Superior temporal gyrus (tissue), 1 donor: ENCODE data around the gene MMP10.
"Not testable (repeated sequence)": the region's sequence is repeated elsewhere in the genome, so short reads cannot be mapped to it uniquely, and the experiment has no call there.

ENCODE experiments used
- DNase-seq: peaks from one replicate; pipeline ENCODE4 v3.0.0-alpha.2; 2016; ENCODE audit errors: extremely low spot score

MMP10 gene

GRCh38 chr11:102783016-102783415 is 2.6 kb upstream of the MMP10 start:
- DNase-seq = no peak

GRCh38 chr11:102781676-102782075 is 1.2 kb upstream of the MMP10 start:
- DNase-seq = no peak

- DNase-seq = no peak
Measured at GRCh38 chr11:102776454-102776853, 4.0 kb downstream of the MMP10 start.

DNA sequence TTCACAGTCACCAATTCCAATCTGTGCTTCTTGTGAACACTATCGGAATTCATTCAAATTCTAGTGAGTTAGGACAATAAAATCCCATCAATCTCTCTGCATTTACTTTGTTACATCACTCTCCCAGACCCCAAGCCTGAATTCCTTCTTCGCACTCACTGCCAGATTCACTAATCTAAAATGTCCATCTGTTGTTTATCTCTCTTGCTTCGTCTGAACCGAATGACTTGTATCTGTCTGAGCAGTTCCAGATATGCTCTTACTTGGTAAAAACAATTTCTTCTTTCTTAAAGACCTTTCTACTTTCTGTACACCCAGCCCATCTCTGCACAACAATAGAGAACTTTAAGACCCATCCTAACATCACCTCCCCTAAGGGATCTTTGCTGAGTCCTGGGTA is 7.0 kb downstream of the MMP10 start:
- no peak for DNase-seq

DNA sequence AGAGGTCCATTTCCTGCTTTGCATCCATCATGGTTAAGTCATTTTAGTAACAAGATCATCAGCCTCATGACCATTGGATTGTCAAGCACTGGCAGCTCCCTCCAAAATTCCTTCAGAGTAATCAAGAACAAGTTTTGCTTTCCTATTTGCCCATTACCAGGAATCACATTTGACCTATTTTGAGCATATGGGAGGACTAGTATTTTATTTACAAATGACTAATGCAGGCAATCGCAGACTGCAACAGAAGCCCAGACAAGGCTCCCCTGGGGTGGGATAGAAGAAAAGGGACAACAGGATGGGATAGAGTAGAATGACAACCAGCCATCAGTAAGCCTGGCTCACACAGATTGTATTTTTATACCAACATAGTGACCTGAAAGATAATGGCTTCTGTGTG is 9.1 kb downstream of the MMP10 start:
- DNase-seq = no peak

GRCh38 chr11:102770191-102770590 is 10.2 kb downstream of the MMP10 start:
- no peak for DNase-seq

DNA sequence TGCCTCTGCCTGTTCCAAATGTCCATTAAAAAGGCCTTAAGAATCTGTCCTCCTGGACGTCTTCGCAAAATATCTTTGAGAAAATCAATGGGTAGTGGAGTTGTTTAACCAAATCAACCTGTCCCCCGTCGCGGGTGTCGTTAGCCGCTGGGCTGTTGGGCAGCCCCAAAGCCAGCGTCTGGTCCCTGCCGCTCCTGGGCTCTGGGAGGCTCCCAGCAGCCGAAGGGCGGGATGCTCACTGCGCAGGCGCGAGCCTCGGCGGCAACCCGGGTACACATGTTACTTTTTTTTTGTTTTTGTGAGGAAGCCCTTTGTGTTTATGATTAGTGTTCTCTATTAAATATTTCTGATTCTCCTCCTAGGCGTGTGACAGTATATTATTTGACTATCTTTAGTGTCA is 12.6 kb downstream of the MMP10 start:
- no peak for DNase-seq

GRCh38 chr11:102763440-102763839 is 17.0 kb downstream of the MMP10 start:
- DNase-seq = no peak

DNA sequence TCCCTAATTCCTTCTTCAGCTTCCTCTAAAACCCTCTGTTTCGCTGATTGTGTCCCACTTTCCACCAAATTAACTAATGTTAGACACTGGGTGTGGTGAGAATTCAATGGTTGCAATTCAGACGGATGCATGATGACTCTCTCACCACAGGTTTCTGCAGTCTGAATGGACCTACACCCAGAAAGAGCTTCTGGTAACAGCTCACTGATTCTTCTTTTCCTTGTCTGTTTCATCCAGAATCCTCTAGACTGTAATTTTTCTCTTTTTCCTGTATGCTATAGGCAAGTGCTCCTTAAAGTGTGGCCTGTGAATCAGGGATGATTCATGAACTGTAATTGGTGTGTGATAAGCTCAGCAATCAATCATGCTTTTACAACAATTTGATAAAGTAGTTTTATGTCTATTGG is 18.1 kb downstream of the MMP10 start:
- no peak for DNase-seq

GRCh38 chr11:102761646-102762238 is 18.7 kb downstream of the MMP10 start:
- no peak for DNase-seq

DNA sequence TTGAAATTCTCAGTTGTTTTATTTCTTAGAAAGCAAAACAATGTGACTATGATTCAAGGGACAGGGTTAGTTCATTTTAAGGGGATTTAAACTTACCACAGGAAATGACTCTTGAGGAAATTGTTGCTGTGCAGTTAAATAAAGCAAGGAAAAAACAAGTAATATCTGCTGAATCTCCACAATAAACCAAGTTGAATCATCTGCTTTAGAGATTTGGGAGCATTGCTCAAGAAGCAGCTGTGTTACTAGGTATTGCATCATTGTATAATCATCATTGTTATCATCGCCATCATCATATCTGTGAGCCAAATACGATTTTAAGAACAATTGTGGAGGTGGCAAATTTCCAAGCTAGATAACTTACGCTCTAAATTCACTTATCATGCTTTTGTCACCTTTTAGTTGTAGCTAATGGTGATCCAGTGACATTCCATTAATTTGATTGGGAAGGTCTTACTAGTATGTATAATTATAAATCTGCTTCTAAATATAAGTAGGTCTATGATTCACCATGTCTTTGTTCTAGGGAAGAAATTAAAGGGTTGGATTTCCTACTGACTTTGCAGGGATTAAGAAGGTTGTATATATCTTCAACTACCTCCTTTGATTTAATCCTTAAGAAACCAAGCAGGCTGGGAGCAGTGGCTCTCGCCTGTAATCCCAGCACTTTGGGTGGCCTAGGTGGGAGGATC is 19.9 kb downstream of the MMP10 start:
- no peak for DNase-seq

- no peak for DNase-seq
Measured at GRCh38 chr11:102757823-102758549, 22.4 kb downstream of the MMP10 start.

DNA sequence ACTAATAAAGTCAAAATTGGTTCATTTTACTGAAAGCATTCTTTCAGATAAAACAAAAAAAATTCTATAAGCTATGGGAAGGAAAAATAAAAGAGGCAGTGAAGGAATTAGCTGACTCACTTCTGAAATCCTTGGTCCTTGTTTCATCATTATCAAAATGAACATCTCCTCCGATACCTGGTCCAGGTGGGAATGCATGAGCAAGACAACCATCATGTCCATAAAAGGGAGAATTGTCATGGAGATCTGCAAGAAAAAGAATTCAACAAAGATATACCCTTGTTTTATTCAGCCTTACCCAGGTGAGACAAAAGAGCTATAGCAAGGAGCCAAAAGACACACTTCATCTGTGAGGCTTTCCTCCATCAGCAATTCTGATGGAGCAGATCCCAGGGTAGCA is 27.2 kb downstream of the MMP10 start:
- DNase-seq = no peak

- DNase-seq = no peak
Measured at GRCh38 chr11:102751673-102752072, 28.8 kb downstream of the MMP10 start.

DNA sequence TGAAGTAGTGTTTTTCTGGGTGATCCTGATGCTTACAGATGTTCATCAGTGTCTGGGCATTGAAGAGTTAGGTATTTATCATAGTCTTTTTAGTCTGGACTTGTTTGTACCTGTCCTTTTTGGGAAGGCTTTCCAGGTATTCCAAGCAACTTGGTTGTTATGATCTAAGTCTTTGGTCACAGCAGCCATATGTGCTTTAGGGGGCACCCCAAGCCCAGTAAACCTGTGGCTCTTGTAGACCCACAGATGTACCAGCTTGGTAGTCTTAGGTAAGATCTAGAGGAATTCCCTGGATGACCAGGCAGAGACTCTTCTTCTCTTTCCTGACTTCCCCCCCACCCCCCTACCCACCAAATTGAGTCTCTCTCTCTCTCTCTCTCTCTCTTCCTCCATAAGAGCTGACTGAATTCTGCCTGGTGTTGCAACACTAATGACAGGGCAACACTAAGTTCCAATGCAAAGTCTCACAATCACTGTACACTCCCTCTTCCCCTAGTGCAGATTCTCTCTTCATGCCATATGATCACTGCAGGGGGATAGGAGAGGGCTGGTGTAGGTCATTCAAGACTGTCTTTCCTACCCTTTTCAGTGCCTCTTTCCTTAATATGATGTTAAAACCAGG is 31.2 kb downstream of the MMP10 start:
- DNase-seq = no peak

- DNase-seq = not testable (repeated sequence)
Measured at GRCh38 chr11:102746746-102747578, 33.5 kb downstream of the MMP10 start.

GRCh38 chr11:102734650-102735049 is 45.8 kb downstream of the MMP10 start:
- no peak for DNase-seq

DNA sequence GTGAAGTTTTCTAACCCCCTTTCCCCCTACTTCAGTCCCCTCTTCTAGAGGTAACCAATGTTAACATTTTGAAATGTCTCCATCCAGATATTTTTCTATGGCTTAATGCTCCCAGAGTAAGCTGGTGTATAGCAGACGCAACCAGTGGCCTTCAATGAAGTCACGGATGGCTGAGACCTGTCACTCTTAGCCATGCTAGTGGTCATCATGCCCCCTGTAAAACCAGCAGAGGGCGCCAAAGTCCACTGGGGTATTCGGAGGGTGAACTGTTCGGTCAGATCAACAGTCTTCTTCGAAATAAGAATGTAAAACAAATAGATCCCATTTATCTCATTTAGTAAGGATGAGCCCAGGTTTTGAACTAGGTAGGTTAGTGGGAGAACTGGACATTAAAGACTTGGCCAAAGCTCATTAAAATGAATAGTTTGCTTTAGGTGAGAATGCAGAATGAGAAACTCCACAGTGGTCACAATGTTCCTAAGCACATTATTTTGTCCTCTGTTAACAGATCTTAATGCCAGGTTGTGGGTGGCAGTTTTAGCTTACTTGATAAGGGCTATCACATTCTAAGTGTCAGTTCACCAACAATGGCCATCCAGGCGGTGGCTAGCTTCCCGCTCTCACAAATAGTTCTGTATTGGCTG is 47.1 kb downstream of the MMP10 start:
- no peak for DNase-seq

- not testable (repeated sequence) for DNase-seq
Measured at GRCh38 chr11:102730944-102731343, 49.5 kb downstream of the MMP10 start.

DNA sequence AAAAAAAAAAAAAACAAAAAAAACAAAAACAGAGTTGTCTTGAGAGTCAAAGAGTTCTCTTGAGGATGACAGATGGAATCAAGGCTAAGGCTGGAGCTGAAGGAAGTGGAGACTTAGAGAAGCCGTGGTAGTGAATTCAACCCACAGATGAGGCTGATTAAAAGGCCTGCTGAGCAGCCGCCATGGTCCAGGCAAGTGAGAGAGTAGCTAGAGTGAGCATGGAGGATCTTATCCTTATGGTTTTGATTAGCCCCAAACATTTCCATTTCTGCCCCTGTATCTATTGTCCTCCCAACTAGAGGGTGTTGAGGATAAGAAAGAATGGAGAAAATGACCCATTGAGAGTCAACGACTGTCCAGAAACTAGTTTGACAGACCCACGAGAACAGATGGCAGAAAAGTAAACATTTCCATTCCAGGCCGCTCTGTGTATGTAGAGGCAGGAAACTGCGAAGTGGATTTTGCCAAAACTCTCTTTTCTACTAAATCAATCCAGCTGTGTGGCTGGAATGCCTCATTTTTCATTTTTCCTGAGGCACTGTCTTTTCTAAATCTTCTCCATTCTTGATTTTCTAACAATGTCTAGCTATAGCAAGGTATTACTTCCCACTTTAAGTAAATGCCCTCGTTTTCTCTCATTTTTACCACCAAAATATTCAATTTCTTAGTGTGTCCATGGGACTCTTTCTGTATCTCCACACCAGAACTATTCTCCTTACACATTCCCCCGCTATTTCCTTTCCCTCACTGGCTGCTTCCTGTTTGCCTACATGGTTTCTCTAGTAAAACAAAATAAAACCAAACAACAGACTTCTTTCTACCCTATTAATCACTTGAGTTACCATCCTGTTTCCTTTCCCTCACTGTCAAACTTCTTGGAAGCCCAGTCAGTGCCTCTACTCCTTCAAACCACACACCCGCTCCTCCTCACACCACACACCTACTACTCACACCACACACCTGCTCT is 50.3 kb downstream of the MMP10 start:
- DNase-seq = no peak
